ENCODE measurements around the gene CHRNA1.

The CHRNA1 gene

DNA sequence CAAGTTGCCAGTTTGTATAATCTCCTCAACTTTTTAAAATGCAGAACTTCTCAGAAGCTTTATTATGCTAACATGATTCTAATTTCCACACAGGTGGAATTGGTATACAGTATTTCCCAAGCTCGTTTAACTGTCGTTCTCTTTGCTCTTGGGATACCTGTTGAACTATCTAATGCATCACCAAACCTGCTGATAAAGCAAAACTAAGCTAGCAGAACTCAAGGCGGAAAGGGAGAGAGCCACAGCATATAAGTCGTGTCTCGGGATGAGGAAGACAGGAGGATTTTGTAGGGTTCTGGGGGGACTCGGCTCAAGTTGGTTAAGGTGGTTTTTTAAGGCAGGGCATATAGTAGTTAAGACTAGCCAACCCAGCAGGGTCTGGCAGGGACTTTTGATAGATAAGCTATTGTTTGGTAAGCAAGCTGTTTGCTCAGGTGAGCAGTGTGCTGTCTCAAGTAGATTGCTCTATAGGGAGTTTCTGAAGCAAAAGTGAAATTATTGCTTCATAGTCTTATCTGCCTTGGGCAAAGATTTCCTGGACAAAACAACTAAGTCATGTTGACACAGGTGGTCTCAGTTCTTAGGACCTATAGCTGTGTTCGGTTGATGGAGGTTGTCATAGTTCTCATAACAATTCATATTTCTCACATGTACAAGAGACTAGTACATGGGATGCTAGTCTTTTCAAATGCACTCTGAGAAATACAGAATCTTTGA lies 28.2 kb upstream of the CHRNA1 start:
- Histone ChIP-seq H3K27me3 (ENCODE audit: control insufficient read depth, low read length) (no peaks in the 10 kb centered on the region), H3K4me1 (ENCODE audit: control insufficient read depth, low read length) (no peaks in the 10 kb centered on the region), H3K4me2 (ENCODE audit: low read length) (no peak overlapping the region), H3K36me3 (ENCODE audit: control insufficient read depth, low read length) (no peaks in the 10 kb centered on the region), H3K4me3 (ENCODE audit: low read length) (no peak overlapping the region), H4K20me1 (ENCODE audit: control insufficient read depth, insufficient read depth, low read depth, low read length) (no peaks in the 10 kb centered on the region), H3F3A (ENCODE audit: control insufficient read depth, insufficient read depth) (no peaks in the 10 kb centered on the region), H3K79me2 (ENCODE audit: control insufficient read depth, low read length) (no peaks in the 10 kb centered on the region), H3K27ac (ENCODE audit: low read depth, low read length) (no peak overlapping the region), H3K9me2 (replicated peaks; ENCODE audit: control insufficient read depth, low read length) (no peaks in the 10 kb centered on the region), H3K9me3 (ENCODE audit: control insufficient read depth, insufficient read depth, low read length) (no peaks in the 10 kb centered on the region)
- TF ChIP-seq, protein P1, sequence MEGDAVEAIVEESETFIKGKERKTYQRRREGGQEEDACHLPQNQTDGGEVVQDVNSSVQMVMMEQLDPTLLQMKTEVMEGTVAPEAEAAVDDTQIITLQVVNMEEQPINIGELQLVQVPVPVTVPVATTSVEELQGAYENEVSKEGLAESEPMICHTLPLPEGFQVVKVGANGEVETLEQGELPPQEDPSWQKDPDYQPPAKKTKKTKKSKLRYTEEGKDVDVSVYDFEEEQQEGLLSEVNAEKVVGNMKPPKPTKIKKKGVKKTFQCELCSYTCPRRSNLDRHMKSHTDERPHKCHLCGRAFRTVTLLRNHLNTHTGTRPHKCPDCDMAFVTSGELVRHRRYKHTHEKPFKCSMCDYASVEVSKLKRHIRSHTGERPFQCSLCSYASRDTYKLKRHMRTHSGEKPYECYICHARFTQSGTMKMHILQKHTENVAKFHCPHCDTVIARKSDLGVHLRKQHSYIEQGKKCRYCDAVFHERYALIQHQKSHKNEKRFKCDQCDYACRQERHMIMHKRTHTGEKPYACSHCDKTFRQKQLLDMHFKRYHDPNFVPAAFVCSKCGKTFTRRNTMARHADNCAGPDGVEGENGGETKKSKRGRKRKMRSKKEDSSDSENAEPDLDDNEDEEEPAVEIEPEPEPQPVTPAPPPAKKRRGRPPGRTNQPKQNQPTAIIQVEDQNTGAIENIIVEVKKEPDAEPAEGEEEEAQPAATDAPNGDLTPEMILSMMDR (IDR thresholded peaks at IDR 0.05; ENCODE audit: low read depth, low read length, poor library complexity, severe bottlenecking): no peak

DNA sequence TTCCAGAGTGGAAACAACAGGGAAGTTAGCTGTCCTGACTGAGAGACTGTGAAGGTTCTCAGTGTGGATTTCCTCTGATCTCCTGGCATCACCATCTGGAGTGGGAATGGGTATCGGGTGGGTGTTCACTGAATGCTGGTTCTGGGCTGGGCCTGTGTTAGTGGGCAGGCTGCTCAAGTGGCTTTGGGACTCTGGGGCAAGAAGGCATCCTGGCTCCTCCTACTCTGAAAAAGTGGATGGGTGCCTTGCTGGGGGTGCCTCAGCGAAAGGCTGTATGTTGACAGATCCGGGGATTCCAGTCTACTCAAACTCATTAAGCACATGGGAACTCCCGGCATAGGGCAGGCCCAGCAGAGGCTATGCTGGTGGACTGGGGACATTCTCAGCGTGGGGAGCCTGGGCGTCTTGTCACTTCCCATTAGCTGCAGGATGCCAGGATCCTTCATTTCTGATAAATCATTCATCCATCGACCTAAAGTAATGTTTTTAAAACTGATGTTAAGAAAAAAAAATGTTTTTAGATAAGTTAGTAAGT lies 27.5 kb upstream of the CHRNA1 start:
- Histone ChIP-seq H3K36me3 (ENCODE audit: control insufficient read depth, low read length) (no peaks in the 10 kb centered on the region), H3K79me2 (ENCODE audit: control insufficient read depth, low read length) (no peaks in the 10 kb centered on the region), H3K4me1 (ENCODE audit: control insufficient read depth, low read length) (no peaks in the 10 kb centered on the region)

DNA sequence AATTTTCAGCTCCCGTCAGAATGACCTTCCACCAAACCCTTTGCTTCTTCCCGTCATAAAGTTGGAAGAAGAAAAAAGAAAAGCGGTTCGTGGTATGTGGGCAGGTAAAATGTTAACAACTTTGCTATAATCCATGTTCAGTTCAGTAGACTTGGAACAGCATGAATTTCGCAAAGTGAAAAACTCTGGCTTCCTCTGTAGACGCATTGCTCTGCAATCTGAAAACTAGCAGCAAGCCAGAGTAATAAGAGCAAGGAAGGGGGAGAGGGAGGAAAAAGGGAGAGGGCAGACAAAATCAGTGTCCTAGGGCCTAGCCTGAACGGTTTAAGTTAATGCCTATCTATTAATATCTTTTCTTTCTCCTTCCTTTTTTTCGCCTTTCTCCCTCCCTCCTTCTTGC lies 26.7 kb upstream of the CHRNA1 start:
- no peaks in the 10 kb centered on the region for H3K27me3 ChIP-seq (ENCODE audit: control insufficient read depth, low read length)
- H3F3A ChIP-seq (ENCODE audit: control insufficient read depth, insufficient read depth): no peaks in the 10 kb centered on the region
- no peaks in the 10 kb centered on the region for H3K79me2 ChIP-seq (ENCODE audit: control insufficient read depth, low read length)
- no peaks in the 10 kb centered on the region for H4K20me1 ChIP-seq (ENCODE audit: control insufficient read depth, insufficient read depth, low read depth, low read length)
- H3K4me2 ChIP-seq (ENCODE audit: low read length): no peak overlapping the region
- H3K9me2 ChIP-seq (replicated peaks; ENCODE audit: control insufficient read depth, low read length): no peaks in the 10 kb centered on the region
- no peaks in the 10 kb centered on the region for H3K9me3 ChIP-seq (ENCODE audit: control insufficient read depth, insufficient read depth, low read length)
- H3K4me3 ChIP-seq (ENCODE audit: low read length): no peak overlapping the region
- no peaks in the 10 kb centered on the region for H3K36me3 ChIP-seq (ENCODE audit: control insufficient read depth, low read length)
- no peak overlapping the region for H3K27ac ChIP-seq (ENCODE audit: low read depth, low read length)
- TF ChIP-seq, protein P1 (IDR thresholded peaks at IDR 0.05; ENCODE audit: low read depth, low read length, poor library complexity, severe bottlenecking): no peak
- no peak for TF ChIP-seq EZH2phosphoT487 (IDR thresholded peaks at IDR 0.05; ENCODE audit: borderline replicate concordance, low read length)
- H3K4me1 ChIP-seq (ENCODE audit: control insufficient read depth, low read length): no peaks in the 10 kb centered on the region

More for the DNA sequence above, 27.5 kb upstream of the CHRNA1 start:
- H4K20me1 ChIP-seq (ENCODE audit: control insufficient read depth, insufficient read depth, low read depth, low read length): no peaks in the 10 kb centered on the region
- H3K9me3 ChIP-seq (ENCODE audit: control insufficient read depth, insufficient read depth, low read length): no peaks in the 10 kb centered on the region
- no peaks in the 10 kb centered on the region for H3K9me2 ChIP-seq (replicated peaks; ENCODE audit: control insufficient read depth, low read length)
- no peak overlapping the region for H3K4me2 ChIP-seq (ENCODE audit: low read length)
- no peaks in the 10 kb centered on the region for H3K27me3 ChIP-seq (ENCODE audit: control insufficient read depth, low read length)
- no peaks in the 10 kb centered on the region for H3F3A ChIP-seq (ENCODE audit: control insufficient read depth, insufficient read depth)
- TF ChIP-seq, protein P1 (IDR thresholded peaks at IDR 0.05; ENCODE audit: low read depth, low read length, poor library complexity, severe bottlenecking): no peak
- TF ChIP-seq EZH2phosphoT487 (IDR thresholded peaks at IDR 0.05; ENCODE audit: borderline replicate concordance, low read length): no peak
- no peak overlapping the region for H3K27ac ChIP-seq (ENCODE audit: low read depth, low read length)
- no peak overlapping the region for H3K4me3 ChIP-seq (ENCODE audit: low read length)

All from DOHH2 (cell line).